GM06990 (cell line): Measurements from ENCODE around the gene GJC2.

ENCODE experiments used
- DNase-seq: peaks from one replicate; pipeline ENCODE4 v3.0.0-alpha.2; 2011; ENCODE audit not compliant: insufficient read length; ENCODE audit errors: extremely low read depth
- H3K27me3 ChIP-seq: replicated peaks from 2 replicates; pipeline ENCODE4 v1.6.0; 2011; ENCODE audit warnings: low read length; ENCODE audit not compliant: control insufficient read depth, insufficient read depth
- H3K36me3 ChIP-seq: 2 replicates; pipeline ENCODE4 v1.5.1; 2011; ENCODE audit warnings: low read length; ENCODE audit not compliant: control insufficient read depth, insufficient read depth
- H3K4me3 ChIP-seq: replicated peaks from 2 replicates; pipeline ENCODE4 v1.5.1; 2011; ENCODE audit warnings: low read depth, mild to moderate bottlenecking, control low read depth, low read length
- CTCF ChIP-seq: IDR thresholded peaks from 2 replicates; pipeline ENCODE4 v1.5.1; 2011; ENCODE audit warnings: low read length, control low read depth, mild to moderate bottlenecking, inconsistent platforms; ENCODE audit not compliant: insufficient read depth, poor library complexity, severe bottlenecking

The GJC2 gene

GRCh38 chr1:228148196-228148861 is 1.4 kb upstream of the GJC2 start:
- no peak for DNase-seq
- Histone ChIP-seq H3K36me3 (peaks cover 31% of the 10 kb centered on the region), H3K4me3 (no peak overlapping the region), H3K27me3 (no peaks in the 10 kb centered on the region)
- no peak for TF ChIP-seq CTCF

DNA sequence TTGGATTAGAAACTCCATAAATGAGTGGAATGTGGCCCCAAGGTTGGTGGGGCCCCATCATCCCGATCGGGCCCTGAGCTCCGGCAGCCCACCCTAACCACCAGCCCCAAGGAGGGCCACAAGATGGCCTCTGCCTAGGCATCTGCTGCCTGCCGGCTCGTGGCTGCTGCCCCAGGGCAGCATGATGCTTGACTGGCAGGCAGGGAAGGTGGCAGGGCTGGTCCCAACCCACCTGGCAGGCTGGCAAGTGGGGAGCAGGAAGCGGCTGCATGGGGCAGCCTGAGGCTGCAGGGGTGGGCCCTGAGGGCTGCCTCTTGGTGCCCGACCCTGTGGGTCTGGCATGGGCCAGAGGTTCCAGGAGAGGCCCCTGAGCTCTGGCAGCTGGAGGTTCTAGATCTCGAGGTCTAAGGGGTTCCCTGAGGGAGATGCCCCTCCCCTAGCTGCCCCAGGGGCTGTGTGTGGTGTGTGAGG is 760 bp upstream of the GJC2 start:
- Histone ChIP-seq H3K36me3 (peaks cover 31% of the 10 kb centered on the region), H3K4me3 (no peak overlapping the region), H3K27me3 (no peaks in the 10 kb centered on the region)
- TF ChIP-seq CTCF, result no peak
- DNase-seq, result peak; percentile 3

DNA sequence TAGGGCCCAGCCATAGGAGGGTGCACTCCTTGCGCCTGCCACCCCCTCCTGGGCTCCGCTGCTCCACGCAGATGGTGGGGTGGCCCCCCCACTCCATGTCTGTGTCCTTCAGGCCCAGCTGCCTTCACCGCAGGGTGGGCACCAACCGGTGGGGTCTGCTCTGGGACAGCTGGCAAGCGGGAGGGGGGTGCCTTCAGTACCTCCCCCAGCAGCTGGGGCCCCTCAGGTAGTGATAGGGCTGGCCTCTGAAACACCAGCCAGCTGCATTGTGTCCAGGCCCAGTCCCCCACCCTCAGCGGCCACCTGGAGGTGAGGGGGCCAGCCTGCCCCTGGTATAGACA is 360 bp downstream of the GJC2 start:
- peaks cover 31% of the 10 kb centered on the region for H3K36me3 ChIP-seq
- no peak for TF ChIP-seq CTCF
- no peak overlapping the region for H3K4me3 ChIP-seq

DNA sequence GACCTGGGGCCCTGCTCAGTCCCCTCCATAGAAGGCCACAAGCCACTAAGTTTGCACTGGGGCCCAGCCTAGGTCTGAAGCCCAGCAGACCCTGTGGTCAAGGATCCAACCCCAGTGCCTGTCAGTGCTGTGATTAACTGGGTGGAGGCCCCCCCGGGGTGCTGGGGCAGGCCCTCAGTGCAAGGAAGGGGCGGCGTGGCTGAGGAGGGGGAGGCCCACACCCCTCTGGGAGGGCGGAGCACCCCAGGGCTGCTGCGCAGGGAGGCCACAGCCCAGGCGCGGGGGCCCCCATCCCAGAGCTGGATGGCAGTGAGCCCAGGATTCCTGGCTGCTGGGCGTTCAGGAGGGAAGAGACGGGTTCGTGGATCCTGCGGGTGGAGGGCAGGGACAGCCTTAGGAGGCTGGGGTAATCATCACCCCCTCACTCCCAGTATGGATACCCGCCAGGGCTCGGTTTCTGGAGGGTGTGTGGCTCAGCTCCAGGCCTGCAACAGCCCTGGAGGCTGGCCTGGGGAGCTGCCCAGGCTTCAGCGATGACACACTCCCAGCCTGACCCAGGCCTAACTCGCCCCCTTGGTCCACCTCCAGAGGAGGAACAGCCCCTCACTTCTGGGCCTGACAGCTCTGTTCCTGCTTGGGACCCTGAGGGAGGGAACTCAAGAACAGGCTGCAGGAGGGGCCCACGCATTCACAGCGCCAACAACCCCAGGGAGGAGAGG is 890 bp downstream of the GJC2 start:
- no peak overlapping the region for H3K4me3 ChIP-seq
- peak; percentile 4 for DNase-seq
- TF ChIP-seq CTCF, result no peak
- H3K36me3 ChIP-seq, result peaks cover 28% of the 10 kb centered on the region
- no peaks in the 10 kb centered on the region for H3K27me3 ChIP-seq

More for the DNA sequence above, 360 bp downstream of the GJC2 start:
- DNase-seq, result peak; percentile 9
- no peaks in the 10 kb centered on the region for H3K27me3 ChIP-seq

DNA sequence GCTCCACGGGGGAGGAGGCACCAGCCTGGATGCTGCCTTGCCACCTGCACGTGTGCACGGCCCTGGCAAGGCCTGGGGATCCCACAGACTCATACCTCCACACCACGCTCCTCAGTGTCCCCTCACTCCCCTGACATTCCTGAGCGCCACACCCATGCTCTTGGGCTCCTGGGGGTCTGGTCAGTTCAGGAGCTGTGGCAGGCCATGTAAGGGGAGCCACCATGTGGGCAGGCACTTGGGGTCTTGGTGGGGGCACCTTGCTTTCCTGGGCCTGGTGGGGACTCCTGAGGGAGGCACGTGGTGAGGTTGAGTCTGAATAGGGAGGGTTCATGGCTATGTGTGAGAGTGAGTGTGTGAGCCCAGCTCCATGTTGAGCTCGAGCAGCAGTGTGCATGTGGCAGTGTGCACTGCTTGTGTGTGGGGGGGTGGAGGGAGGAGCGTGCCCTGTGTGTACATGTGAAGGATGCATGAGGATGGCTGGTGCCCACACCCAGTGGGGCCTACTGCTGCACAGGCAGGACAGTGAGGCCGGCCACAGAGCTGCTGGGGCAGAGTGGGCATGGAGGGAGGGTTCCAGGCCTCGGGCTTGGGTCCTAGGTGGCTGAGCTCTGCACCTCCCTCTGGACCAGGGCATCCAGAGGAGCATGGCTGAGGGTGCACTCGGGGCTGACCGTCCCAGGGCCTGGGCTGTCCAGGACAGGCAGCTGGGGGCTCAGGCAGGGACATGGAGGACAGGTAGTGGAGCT is 1.6 kb downstream of the GJC2 start:
- H3K4me3 ChIP-seq, result no peak overlapping the region
- H3K27me3 ChIP-seq, result no peaks in the 10 kb centered on the region
- TF ChIP-seq CTCF, result no peak
- H3K36me3 ChIP-seq, result peaks cover 24% of the 10 kb centered on the region
- DNase-seq, result peak; percentile 10
